HCT116 (cell line): Measurements from ENCODE around the gene FCAMR. TPM values are rescaled to one million over a fixed set of nuclear protein-coding genes. Genes with fewer than 3 reads are reported as not detected.

Source experiments
- ATAC-seq: fragments of 200-7000 bp; cut with Tn5 transposase; 2 replicates; pipeline ENCODE4 v1.9.1; 2020; ENCODE audit warnings: mild to moderate bottlenecking, moderate library complexity
- BruUV-seq: library from RNA; stranded (reverse); fragments of 400-500 nt; replicated peaks from 2 replicates; lab custom pipeline; 2021; lab: Mats Ljungman, UMichigan
- CTCF ChIA-PET: fragments of 300-600 bp; sonication (Branson Sonifier 250); formaldehyde crosslinking; loops from one replicate; lab custom pipeline; 2021; ENCODE audit warnings: antibody characterized with exemption; lab: Charles Lee
- POLR2A ChIA-PET: fragments of 300-600, 350-600 bp; sonication (Branson Sonifier 250); formaldehyde crosslinking; loops from one replicate; lab custom pipeline; 2021; ENCODE audit warnings: antibody characterized with exemption; lab: Charles Lee
- RAD21 ChIA-PET, 2 experiments: fragments of 300-600 bp; sonication (Branson Sonifier 250); formaldehyde crosslinking; loops; one replicate each; lab custom pipeline; 2023; ENCODE audit warnings: low total read pairs in 2 of 2; ENCODE audit not compliant: uncharacterized antibody in 2 of 2, unreplicated experiment in 2 of 2, low non-redundant PET in 1 of 2; lab: Charles Lee
- DNase-seq: peaks from one replicate; pipeline ENCODE4 v3.0.0-alpha.2; 2010; ENCODE audit warnings: low read depth, low spot score
- H2AFZ ChIP-seq: fragments of 200-600 bp; shearing (Covaris generic), sonication (generic); 2 replicates; pipeline ENCODE4 v1.6.1; 2017; ENCODE audit warnings: low read depth, mixed run types, mixed read lengths, antibody characterized with exemption, low read length; ENCODE audit not compliant: poor library complexity, severe bottlenecking
- H3K27ac ChIP-seq: 2 replicates; pipeline ENCODE4 v1.5.1; 2012; ENCODE audit warnings: low read depth, low read length
- H3K27me3 ChIP-seq: fragments of 200-600 bp; sonication (generic); 2 replicates; pipeline ENCODE4 v1.6.1; 2016; ENCODE audit warnings: mixed run types, low read length, mixed read lengths; ENCODE audit not compliant: insufficient read depth
- H3K36me3 ChIP-seq, 2 experiments: fragments of 200-500 bp in 1 of 2; fragments of 200-600 bp in 1 of 2; sonication (Bioruptor generic) in 1 of 2; sonication (generic) in 1 of 2; 2 replicates each; pipeline versions ENCODE4 v1.5.1 to v1.6.1; 2014 to 2016; ENCODE audit warnings: low read length in 2 of 2, inconsistent platforms in 1 of 2, mixed read lengths in 1 of 2, mixed run types in 1 of 2; ENCODE audit not compliant: insufficient read depth in 2 of 2, control insufficient read depth in 1 of 2
- H3K4me1 ChIP-seq, 2 experiments: fragments of 200-600 bp in 1 of 2; sonication (generic) in 1 of 2; 2 replicates each; pipeline versions ENCODE4 v1.5.1 to v1.6.1; 2012 to 2017; ENCODE audit warnings: low read length in 2 of 2, inconsistent platforms in 1 of 2, mild to moderate bottlenecking in 1 of 2, mixed read lengths in 1 of 2, mixed run types in 1 of 2, moderate library complexity in 1 of 2; ENCODE audit not compliant: insufficient read depth in 2 of 2, control insufficient read depth in 1 of 2
- H3K4me2 ChIP-seq: fragments of 200-600 bp; sonication (generic); 2 replicates; pipeline ENCODE4 v1.6.1; 2017; ENCODE audit warnings: mixed run types, low read length, mixed read lengths
- H3K4me3 ChIP-seq, 2 experiments: fragments of 200-600 bp in 1 of 2; sonication (generic) in 1 of 2; replicated peaks in 1 of 2; 2 replicates each; pipeline ENCODE4 v1.5.1; 2011 to 2016; ENCODE audit warnings: low read length in 2 of 2, control low read depth in 1 of 2, low read depth in 1 of 2, mild to moderate bottlenecking in 1 of 2, mixed read lengths in 1 of 2, mixed run types in 1 of 2
- H3K79me2 ChIP-seq: fragments of 200-600 bp; sonication (generic); 2 replicates; pipeline ENCODE4 v1.6.1; 2017; ENCODE audit warnings: mild to moderate bottlenecking, mixed run types, low read length, moderate library complexity, mixed read lengths; ENCODE audit not compliant: insufficient read depth
- H3K9ac ChIP-seq: fragments of 200-600 bp; sonication (generic); 2 replicates; pipeline ENCODE4 v1.6.1; 2016; ENCODE audit warnings: low read length, mixed read lengths
- H3K9me2 ChIP-seq: fragments of 200-600 bp; sonication (generic), shearing (Covaris generic); 2 replicates; pipeline ENCODE4 v1.6.1; 2017; ENCODE audit warnings: mixed run types, mild to moderate bottlenecking, moderate library complexity; ENCODE audit not compliant: insufficient read depth
- H3K9me3 ChIP-seq, 2 experiments: fragments of 200-500 bp in 1 of 2; fragments of 200-600 bp in 1 of 2; sonication (Bioruptor generic) in 1 of 2; sonication (generic) in 1 of 2; 2 replicates each; pipeline ENCODE4 v1.6.1; 2014 to 2017; ENCODE audit warnings: low read length in 2 of 2, mixed read lengths in 2 of 2, inconsistent platforms in 1 of 2, low read depth in 1 of 2, mild to moderate bottlenecking in 1 of 2, mixed run types in 1 of 2, moderate library complexity in 1 of 2; ENCODE audit not compliant: control insufficient read depth in 1 of 2, insufficient read depth in 1 of 2
- H4K20me1 ChIP-seq: fragments of 200-600 bp; sonication (generic), shearing (Covaris generic); 2 replicates; pipeline ENCODE4 v1.6.1; 2017; ENCODE audit warnings: mixed run types, mild to moderate bottlenecking, moderate library complexity; ENCODE audit not compliant: insufficient read depth
- CBX3 ChIP-seq: IDR thresholded peaks from 2 replicates; pipeline ENCODE4 v1.6.1; 2012; ENCODE audit warnings: low read depth
- CEBPB ChIP-seq: IDR thresholded peaks from 2 replicates; pipeline ENCODE4 v1.6.1; 2012; ENCODE audit warnings: low read depth
- EGR1 ChIP-seq: IDR thresholded peaks from 2 replicates; pipeline ENCODE4 v1.6.1; 2012; ENCODE audit warnings: low read depth
- ELF1 ChIP-seq: IDR thresholded peaks from 2 replicates; pipeline ENCODE4 v1.6.1; 2012; ENCODE audit warnings: low read depth, borderline replicate concordance
- EZH2 ChIP-seq: fragments of 200-600 bp; sonication (generic); IDR thresholded peaks from 2 replicates; pipeline ENCODE4 v1.6.1; 2017; ENCODE audit warnings: antibody characterized with exemption, mixed run types
- FOSL1 ChIP-seq: IDR thresholded peaks from 2 replicates; pipeline ENCODE4 v1.6.1; 2012; ENCODE audit warnings: low read depth
- JUND ChIP-seq: IDR thresholded peaks from 2 replicates; pipeline ENCODE4 v1.6.1; 2012
- POLR2A ChIP-seq: IDR thresholded peaks from 2 replicates; pipeline ENCODE4 v1.7.0; 2011; ENCODE audit warnings: borderline replicate concordance; ENCODE audit not compliant: insufficient read depth, insufficient read length; ENCODE audit errors: extremely low read depth
- POLR2AphosphoS5 ChIP-seq: IDR thresholded peaks from 2 replicates; pipeline ENCODE4 v1.6.1; 2011; ENCODE audit warnings: mild to moderate bottlenecking, low read depth, low read length, moderate library complexity
- RAD21 ChIP-seq: IDR thresholded peaks from 2 replicates; pipeline ENCODE4 v1.6.1; 2012; ENCODE audit warnings: low read depth, mild to moderate bottlenecking
- REST ChIP-seq: IDR thresholded peaks from 2 replicates; pipeline ENCODE4 v1.6.1; 2012; ENCODE audit warnings: low read depth
- SIN3A ChIP-seq: IDR thresholded peaks from 2 replicates; pipeline ENCODE4 v1.6.1; 2012; ENCODE audit warnings: low read depth
- SP1 ChIP-seq: IDR thresholded peaks from 2 replicates; pipeline ENCODE4 v1.6.1; 2012; ENCODE audit warnings: low read depth
- SRF ChIP-seq: IDR thresholded peaks from 2 replicates; pipeline ENCODE4 v1.6.1; 2012; ENCODE audit warnings: low read depth
- YY1 ChIP-seq: IDR thresholded peaks from 2 replicates; pipeline ENCODE4 v1.6.1; 2011; ENCODE audit warnings: low read length, low read depth, moderate library complexity, mild to moderate bottlenecking; ENCODE audit not compliant: insufficient replicate concordance; ENCODE audit errors: extremely low read depth
- ZBTB33 ChIP-seq: IDR thresholded peaks from 2 replicates; pipeline ENCODE4 v1.6.1; 2011; ENCODE audit warnings: mild to moderate bottlenecking, low read length, moderate library complexity; ENCODE audit not compliant: insufficient replicate concordance; ENCODE audit errors: extremely low read depth
- ZFX ChIP-seq: fragments of 450-650 bp; IDR thresholded peaks from 2 replicates; pipeline ENCODE4 v1.6.1; 2017
- intact Hi-C: fragments of 100-400 bp; cut with micrococcal nuclease; formaldehyde crosslinking; loops from 2 replicates; pipeline ENCODE4 v1.10.0; 2022
- total RNA-seq: library from RNA; stranded (reverse); gene quantifications from one replicate; pipeline ENCODE4 v1.2.1, GENCODE V29; 2021; ENCODE audit not compliant: unreplicated experiment

The FCAMR gene
- total RNA-seq, 1 experiment from 2014 or later: not detected

- no peaks in the 10 kb centered on the region for H3K4me1 ChIP-seq
- no peak overlapping the region for H2AFZ ChIP-seq
- no peak overlapping the region for H3K4me3 ChIP-seq
- no peak for DNase-seq
- no peaks in the 10 kb centered on the region for H4K20me1 ChIP-seq
- CTCF ChIA-PET: no interaction called here
- H3K4me2 ChIP-seq: no peak overlapping the region
- no peaks in the 10 kb centered on the region for H3K79me2 ChIP-seq
- POLR2A ChIA-PET: no interaction called here
- no peak for ATAC-seq
- no peaks in the 10 kb centered on the region; the same call in 1 of the 2 replicates for H3K9me2 ChIP-seq
- no peak overlapping the region for H3K9ac ChIP-seq
- intact Hi-C loops: loop anchor here (10.0 kb wide), 1 partner anchor 352 kb away; the partner anchor contains the start of gene DYRK3
- TF ChIP-seq ELF1: no peak
- TF ChIP-seq CEBPB: no peak
- TF ChIP-seq YY1: no peak
- TF ChIP-seq SRF: no peak
- TF ChIP-seq EGR1: no peak
- TF ChIP-seq POLR2A: no peak
- TF ChIP-seq POLR2AphosphoS5: no peak
- no peak for TF ChIP-seq ZFX
- no peak for TF ChIP-seq SP1
- no peak for TF ChIP-seq SIN3A
- no peak overlapping the region for H3K27ac ChIP-seq
- RAD21 ChIA-PET: no interaction called here
- no peaks in the 10 kb centered on the region for H3K9me3 ChIP-seq
- no TSS peak for BruUV-seq
- H3K27me3 ChIP-seq: no peaks in the 10 kb centered on the region
- H3K36me3 ChIP-seq: no peaks in the 10 kb centered on the region
Measured at GRCh38 chr1:206986885-206987284, 16.6 kb upstream of the FCAMR start.

- ATAC-seq (no peak), DNase-seq (no peak)
- H3K79me2 ChIP-seq: no peaks in the 10 kb centered on the region
- ChIA-PET POLR2A (interaction anchor here (0.5 kb wide), 1 partner anchor 1389 kb away, joined by 4 read pairs; no protein-coding TSS in a partner anchor), CTCF (no interaction called here), RAD21 (no interaction called here)
- no peaks in the 10 kb centered on the region for H3K9me3 ChIP-seq
- TF ChIP-seq POLR2AphosphoS5: no peak
- TF ChIP-seq JUND: no peak
- no peak for TF ChIP-seq REST
- no peak for TF ChIP-seq CBX3
- TF ChIP-seq EZH2: no peak
- TF ChIP-seq EGR1: no peak
- no peak for TF ChIP-seq ZFX
- no peak for TF ChIP-seq ELF1
- TF ChIP-seq ZBTB33: no peak
- TF ChIP-seq RAD21: no peak
- no peak for TF ChIP-seq FOSL1
- no peaks in the 10 kb centered on the region; the same call in 1 of the 2 replicates for H3K9me2 ChIP-seq
- BruUV-seq: no TSS peak
- H3K36me3 ChIP-seq: no peaks in the 10 kb centered on the region
- intact Hi-C loops: loop anchor here (10.0 kb wide), 1 partner anchor 352 kb away; the partner anchor contains the start of gene DYRK3
- H3K4me3 ChIP-seq: no peak overlapping the region
- H4K20me1 ChIP-seq: no peaks in the 10 kb centered on the region
- no peaks in the 10 kb centered on the region for H3K4me1 ChIP-seq
- no peak overlapping the region for H3K4me2 ChIP-seq
- no peak overlapping the region for H2AFZ ChIP-seq
- no peak overlapping the region for H3K27ac ChIP-seq
- H3K9ac ChIP-seq: no peak overlapping the region
- no peaks in the 10 kb centered on the region for H3K27me3 ChIP-seq
Measured at GRCh38 chr1:206986402-206986801, 16.1 kb upstream of the FCAMR start.
